Measurements from ENCODE around the gene ARL8A. TPM values are rescaled to one million over a fixed set of nuclear protein-coding genes. Genes with fewer than 3 reads are reported as not detected.

Gene ARL8A
- total and polyA plus RNA-seq, 2 of the 4 experiments (the other 2 are of a cell fraction), result 18.1 to 30.7 TPM

DNA sequence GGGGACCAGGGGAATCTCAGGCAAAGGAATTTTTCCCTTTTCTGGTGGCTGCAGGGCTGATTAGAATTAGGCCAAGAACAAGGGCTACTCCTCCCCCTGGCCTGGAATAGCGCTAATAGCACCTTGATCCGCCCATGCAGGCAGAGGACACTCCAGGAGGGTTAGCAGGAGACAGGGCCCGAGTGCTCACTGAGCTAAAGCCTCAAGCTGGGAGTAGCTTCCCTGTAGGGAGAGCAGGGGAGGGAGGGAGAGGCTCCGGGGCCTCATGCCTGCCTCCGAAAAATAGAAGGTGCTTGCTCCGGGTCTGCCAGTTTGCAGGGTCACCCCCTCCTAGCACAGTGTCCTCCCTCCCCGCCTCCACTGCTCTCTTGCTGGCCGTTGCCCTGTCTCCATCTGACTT lies 12.1 kb upstream of the ARL8A start:
- ATAC-seq (ENCODE audit: low read depth) (no peak), DNase-seq (no peak)
- Histone ChIP-seq H3K23ac (ENCODE audit: low read depth, low read length) (no peak overlapping the region), H2AFZ (replicated peaks; ENCODE audit: low read length, poor library complexity) (no peak overlapping the region), H3K4me3 (ENCODE audit: insufficient read depth, low read depth, low read length) (no peak overlapping the region), H3K4ac (ENCODE audit: low read depth, low read length) (no peak overlapping the region), H3K14ac (replicated peaks; ENCODE audit: low read depth, low read length) (no peak overlapping the region), H2BK120ac (ENCODE audit: low read depth, low read length) (no peak overlapping the region), H4K8ac (ENCODE audit: low read depth in 2 of 2, low read length in 2 of 2) (no peak overlapping the region), H3K18ac (ENCODE audit: low read depth, low read length) (no peak overlapping the region), H3K27me3 (ENCODE audit: control insufficient read depth, insufficient read depth, low read length) (peaks cover 25% of the 10 kb centered on the region), H3K79me1 (ENCODE audit: low read depth in 1 of 2, low read length in 2 of 2) (no peaks in the 10 kb centered on the region), H3K4me2 (ENCODE audit: low read depth, low read length) (no peak overlapping the region), H3K27ac (ENCODE audit: insufficient read depth, low read length) (no peak overlapping the region), H3K9me3 (ENCODE audit: control insufficient read depth, insufficient read depth, low read length) (no peaks in the 10 kb centered on the region), H2BK5ac (ENCODE audit: low read depth, low read length, poor library complexity, severe bottlenecking) (no peak overlapping the region), H3K36me3 (ENCODE audit: control insufficient read depth, insufficient read depth, low read length) (no peaks in the 10 kb centered on the region), H2AK9ac (replicated peaks; ENCODE audit: low read depth, low read length, poor library complexity) (no peak overlapping the region), H2BK15ac (ENCODE audit: low read depth, low read length) (no peak overlapping the region), H4K5ac (ENCODE audit: low read depth, low read length) (no peak overlapping the region), H3K56ac (ENCODE audit: extremely low read depth, insufficient read depth, low read length) (no peak overlapping the region), H3K4me1 (ENCODE audit: control insufficient read depth, insufficient read depth, low read length) (no peaks in the 10 kb centered on the region), H2BK20ac (ENCODE audit: low read depth, low read length) (no peak overlapping the region), H3K9ac (ENCODE audit: low read depth, low read length) (no peak overlapping the region), H4K91ac (ENCODE audit: insufficient read depth, low read depth, low read length) (no peak overlapping the region), H4K20me1 (ENCODE audit: insufficient read depth, low read length) (no peaks in the 10 kb centered on the region), H2AK5ac (ENCODE audit: low read depth, low read length) (no peak overlapping the region), H3K9me1 (ENCODE audit: insufficient read depth, low read length) (no peaks in the 10 kb centered on the region)
- POLR2A ChIA-PET (ENCODE audit: unreplicated experiment), result no interaction called here
- TF ChIP-seq, protein P1, sequence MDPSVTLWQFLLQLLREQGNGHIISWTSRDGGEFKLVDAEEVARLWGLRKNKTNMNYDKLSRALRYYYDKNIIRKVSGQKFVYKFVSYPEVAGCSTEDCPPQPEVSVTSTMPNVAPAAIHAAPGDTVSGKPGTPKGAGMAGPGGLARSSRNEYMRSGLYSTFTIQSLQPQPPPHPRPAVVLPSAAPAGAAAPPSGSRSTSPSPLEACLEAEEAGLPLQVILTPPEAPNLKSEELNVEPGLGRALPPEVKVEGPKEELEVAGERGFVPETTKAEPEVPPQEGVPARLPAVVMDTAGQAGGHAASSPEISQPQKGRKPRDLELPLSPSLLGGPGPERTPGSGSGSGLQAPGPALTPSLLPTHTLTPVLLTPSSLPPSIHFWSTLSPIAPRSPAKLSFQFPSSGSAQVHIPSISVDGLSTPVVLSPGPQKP (IDR thresholded peaks at IDR 0.05; ENCODE audit: borderline replicate concordance, low read depth, low read length), result no peak
- TF ChIP-seq, protein P2, sequence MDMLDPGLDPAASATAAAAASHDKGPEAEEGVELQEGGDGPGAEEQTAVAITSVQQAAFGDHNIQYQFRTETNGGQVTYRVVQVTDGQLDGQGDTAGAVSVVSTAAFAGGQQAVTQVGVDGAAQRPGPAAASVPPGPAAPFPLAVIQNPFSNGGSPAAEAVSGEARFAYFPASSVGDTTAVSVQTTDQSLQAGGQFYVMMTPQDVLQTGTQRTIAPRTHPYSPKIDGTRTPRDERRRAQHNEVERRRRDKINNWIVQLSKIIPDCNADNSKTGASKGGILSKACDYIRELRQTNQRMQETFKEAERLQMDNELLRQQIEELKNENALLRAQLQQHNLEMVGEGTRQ (IDR thresholded peaks at IDR 0.05; ENCODE audit: low read depth, low read length), result no peak
- TF ChIP-seq RAD21 (IDR thresholded peaks at IDR 0.05; ENCODE audit: low read length), result no peak
- no peak for TF ChIP-seq MAZ (IDR thresholded peaks at IDR 0.05; ENCODE audit: borderline replicate concordance, low read depth, low read length)
- TF ChIP-seq MAFK (IDR thresholded peaks at IDR 0.05; ENCODE audit: low read depth, low read length), result no peak
- no peak for TF ChIP-seq CEBPB (IDR thresholded peaks at IDR 0.05; ENCODE audit: low read depth, low read length)
- no peak for TF ChIP-seq NFE2L2 (IDR thresholded peaks at IDR 0.05; ENCODE audit: low read depth, low read length)
- no peak for TF ChIP-seq SMC3 (IDR thresholded peaks at IDR 0.05; ENCODE audit: low read depth, low read length)
- no peak for TF ChIP-seq RFX5 (IDR thresholded peaks at IDR 0.05; ENCODE audit: low read depth, low read length)
- TF ChIP-seq BHLHE40 (IDR thresholded peaks at IDR 0.05; ENCODE audit: low read depth, low read length), result no peak
- no peak for TF ChIP-seq RCOR1 (IDR thresholded peaks at IDR 0.05; ENCODE audit: insufficient replicate concordance, low read length)
- TF ChIP-seq FOS (IDR thresholded peaks at IDR 0.05; ENCODE audit: low read depth, low read length), result no peak
- TF ChIP-seq, protein P3, sequence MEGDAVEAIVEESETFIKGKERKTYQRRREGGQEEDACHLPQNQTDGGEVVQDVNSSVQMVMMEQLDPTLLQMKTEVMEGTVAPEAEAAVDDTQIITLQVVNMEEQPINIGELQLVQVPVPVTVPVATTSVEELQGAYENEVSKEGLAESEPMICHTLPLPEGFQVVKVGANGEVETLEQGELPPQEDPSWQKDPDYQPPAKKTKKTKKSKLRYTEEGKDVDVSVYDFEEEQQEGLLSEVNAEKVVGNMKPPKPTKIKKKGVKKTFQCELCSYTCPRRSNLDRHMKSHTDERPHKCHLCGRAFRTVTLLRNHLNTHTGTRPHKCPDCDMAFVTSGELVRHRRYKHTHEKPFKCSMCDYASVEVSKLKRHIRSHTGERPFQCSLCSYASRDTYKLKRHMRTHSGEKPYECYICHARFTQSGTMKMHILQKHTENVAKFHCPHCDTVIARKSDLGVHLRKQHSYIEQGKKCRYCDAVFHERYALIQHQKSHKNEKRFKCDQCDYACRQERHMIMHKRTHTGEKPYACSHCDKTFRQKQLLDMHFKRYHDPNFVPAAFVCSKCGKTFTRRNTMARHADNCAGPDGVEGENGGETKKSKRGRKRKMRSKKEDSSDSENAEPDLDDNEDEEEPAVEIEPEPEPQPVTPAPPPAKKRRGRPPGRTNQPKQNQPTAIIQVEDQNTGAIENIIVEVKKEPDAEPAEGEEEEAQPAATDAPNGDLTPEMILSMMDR (conservative IDR thresholded peaks at IDR 0.05; ENCODE audit: low read depth, low read length), result no peak
- TF ChIP-seq CHD1 (IDR thresholded peaks at IDR 0.05; ENCODE audit: low read depth, low read length), result no peak
- TF ChIP-seq POLR2A (IDR thresholded peaks at IDR 0.05; ENCODE audit: low read depth, low read length), result no peak
- TF ChIP-seq MXI1 (IDR thresholded peaks at IDR 0.05; ENCODE audit: borderline replicate concordance, low read depth, low read length), result no peak
- dilution Hi-C loops (cut with HindIII; ENCODE audit: low sequenced_read_pairs, unreplicated experiment) (no loop called here), intact Hi-C loops (cut with micrococcal nuclease) (no loop called here), in situ Hi-C loops (cut with MboI; ENCODE audit: low sequenced_read_pairs) (no loop called here)
- WGBS, 2 experiments (ENCODE audit: extremely low coverage in 2 of 2, insufficient read length in 1 of 2), result no CpG with 5 or more reads among the region's 8 CpGs
- CTCF ChIA-PET, result interaction anchor here (0.8 kb wide), 1 partner anchor 278 kb away, joined by 3 read pairs; no protein-coding TSS in a partner anchor
- BruUV-seq (replicated peaks), result no TSS peak

Data from IMR-90 (cell line).